Tibial nerve (tissue), 4 donors: ENCODE data around the gene SSC5D. TPM values are rescaled to one million over a fixed set of nuclear protein-coding genes. Genes with fewer than 3 reads are reported as not detected.

Experiments
- DNase-seq, 2 donors: peaks; one replicate each; pipeline ENCODE4 v3.0.0-alpha.2; 2019; ENCODE audit warnings: low spot score in 2 of 2
- H3K27ac ChIP-seq, 4 donors: fragments of 200-600 bp; sonication (generic) in 3 of 4; one replicate each; pipeline ENCODE4 v1.5.1; 2017 to 2019; ENCODE audit warnings: mild to moderate bottlenecking in 1 of 4
- H3K27me3 ChIP-seq, 2 donors: fragments of 200-600 bp; sonication (generic) in 1 of 2; one replicate each; pipeline versions ENCODE4 v1.5.1 to v1.6.0; 2017 to 2019
- H3K36me3 ChIP-seq, 3 donors: fragments of 200-600 bp; sonication (generic); one replicate each; pipeline ENCODE4 v1.5.1; 2018 to 2019
- H3K4me1 ChIP-seq, 4 donors: fragments of 200-600 bp; sonication (generic) in 3 of 4; one replicate each; pipeline ENCODE4 v1.5.1; 2017 to 2019
- H3K4me3 ChIP-seq, 4 donors: fragments of 200-600 bp; sonication (generic) in 3 of 4; one replicate each; pipeline ENCODE4 v1.5.1; 2017 to 2019; ENCODE audit warnings: mild to moderate bottlenecking in 1 of 4, moderate library complexity in 1 of 4
- H3K9me3 ChIP-seq, 4 donors: fragments of 200-600 bp; sonication (generic) in 3 of 4; one replicate each; pipeline ENCODE4 v1.5.1; 2017 to 2019
- CTCF ChIP-seq, 5 experiments: fragments of 200-600 bp in 3 of 5; fragments of 450-650 bp in 2 of 5; sonication (generic) in 3 of 5; IDR thresholded peaks; one replicate each; pipeline ENCODE4 v1.5.1; 2016 to 2019; ENCODE audit warnings: antibody characterized with exemption in 5 of 5, mild to moderate bottlenecking in 3 of 5, moderate library complexity in 2 of 5
- EP300 ChIP-seq, 2 donors: sonication (generic); formaldehyde crosslinking; IDR thresholded peaks; one replicate each; pipeline ENCODE4 v1.6.1; 2017; ENCODE audit warnings: antibody characterized with exemption in 2 of 2, mild to moderate bottlenecking in 1 of 2
- POLR2A ChIP-seq, 2 donors: fragments of 450-650 bp; IDR thresholded peaks; one replicate each; pipeline ENCODE4 v1.6.1; 2017; ENCODE audit warnings: antibody characterized with exemption in 2 of 2, mild to moderate bottlenecking in 2 of 2, moderate library complexity in 2 of 2
- WGBS, 2 donors: methylation state at CpG; one replicate each; pipeline ENCODE4 v1.1.5; 2018; 5-methylcytosine and 5-hydroxymethylcytosine counted together
- total RNA-seq, 4 donors: library from RNA; depleted of rRNA; stranded (reverse); fragments of >200 nt; gene quantifications; one replicate each; pipeline ENCODE4 v1.1.0, GENCODE V29; 2016

Gene SSC5D
- total RNA-seq, 4 donors from 2014 or later = 3.9 to 14.5 (median 7.2) TPM

GRCh38 chr19:55542292-55542855, 54.1 kb downstream of the SSC5D start:
- 89 to 90% methylated on average over 7 of the region's 7 CpGs for WGBS, 2 donors
- Histone ChIP-seq H3K9me3 (no peaks in the 10 kb centered on the region), H3K36me3 (no peaks in the 10 kb centered on the region), H3K27ac (no peak overlapping the region), H3K27me3 (peaks cover 0 to 23% of the 10 kb centered on the region in 2 donors), H3K4me3 (no peak overlapping the region), H3K4me1 (peaks cover 0 to 5% (median 0%) of the 10 kb centered on the region in 4 donors)
- DNase-seq = no peak
- no peak for TF ChIP-seq CTCF (IDR thresholded peaks at IDR 0.05)
- TF ChIP-seq EP300 (IDR thresholded peaks at IDR 0.05) = no peak
- TF ChIP-seq POLR2A (IDR thresholded peaks at IDR 0.05) = no peak

GRCh38 chr19:55543567-55543966, 55.3 kb downstream of the SSC5D start:
- WGBS, 2 donors = 72 to 75% methylated on average over 5 of the region's 5 CpGs
- H3K36me3 ChIP-seq = no peaks in the 10 kb centered on the region
- TF ChIP-seq CTCF (IDR thresholded peaks at IDR 0.05) (no peak), POLR2A (IDR thresholded peaks at IDR 0.05) (no peak), EP300 (IDR thresholded peaks at IDR 0.05) (no peak)

GRCh38 chr19:55544014-55544413, 55.8 kb downstream of the SSC5D start:
- Histone ChIP-seq H3K27me3 (peaks cover 0 to 36% of the 10 kb centered on the region in 2 donors), H3K4me1 (peaks cover 0 to 8% (median 0%) of the 10 kb centered on the region in 4 donors), H3K36me3 (no peaks in the 10 kb centered on the region), H3K27ac (no peak overlapping the region), H3K9me3 (no peaks in the 10 kb centered on the region), H3K4me3 (no peak overlapping the region)
- 81 to 84% methylated on average over 13 to 15 of the region's 15 CpGs for WGBS, 2 donors
- DNase-seq = no peak
- TF ChIP-seq POLR2A (IDR thresholded peaks at IDR 0.05) = no peak
- TF ChIP-seq CTCF (IDR thresholded peaks at IDR 0.05) = no peak
- no peak for TF ChIP-seq EP300 (IDR thresholded peaks at IDR 0.05)

More at GRCh38 chr19:55543567-55543966, 55.3 kb downstream of the SSC5D start:
- Histone ChIP-seq H3K4me1 (peaks cover 0 to 8% (median 0%) of the 10 kb centered on the region in 4 donors), H3K27me3 (peaks cover 0 to 32% of the 10 kb centered on the region in 2 donors), H3K4me3 (no peak overlapping the region), H3K27ac (no peak overlapping the region), H3K9me3 (no peaks in the 10 kb centered on the region)
- no peak for DNase-seq

- no peak overlapping the region for H3K4me3 ChIP-seq
- no peak for TF ChIP-seq POLR2A (IDR thresholded peaks at IDR 0.05)
- 69 to 76% methylated on average over 20 to 23 of the region's 23 CpGs for WGBS, 2 donors
- H3K9me3 ChIP-seq = no peaks in the 10 kb centered on the region
- H3K27ac ChIP-seq = no peak overlapping the region
- no peak for DNase-seq
- H3K36me3 ChIP-seq = no peaks in the 10 kb centered on the region
- peaks cover 0 to 43% of the 10 kb centered on the region in 2 donors for H3K27me3 ChIP-seq
- peaks cover 0 to 12% (median 0%) of the 10 kb centered on the region in 4 donors for H3K4me1 ChIP-seq
Observed at GRCh38 chr19:55544776-55545439, 56.7 kb downstream of the SSC5D start.

GRCh38 chr19:55545443-55545842, 57.2 kb downstream of the SSC5D start, which contains the start of gene SBK3:
SBK3 (minus strand) TSS chr19:55545543; CDS start chr19:55545543, 0 bp downstream.
- WGBS, 2 donors = 77 to 78% methylated on average over 10 of the region's 10 CpGs
- TF ChIP-seq CTCF (IDR thresholded peaks at IDR 0.05) (no peak), POLR2A (IDR thresholded peaks at IDR 0.05) (no peak), EP300 (IDR thresholded peaks at IDR 0.05) (no peak)

More at GRCh38 chr19:55545443-55545842, 57.2 kb downstream of the SSC5D start, which contains the start of gene SBK3:
- peaks cover 0 to 47% of the 10 kb centered on the region in 2 donors for H3K27me3 ChIP-seq
- no peak for DNase-seq
- no peak within 1 kb of the TSS for H3K4me3 ChIP-seq
- peak within 1 kb of the TSS in 1 of 4 donors; percentile 54 for H3K27ac ChIP-seq
- H3K4me1 ChIP-seq = peaks cover 0 to 17% (median 0%) of the 10 kb centered on the region in 4 donors
- no peaks in the 10 kb centered on the region for H3K9me3 ChIP-seq
- no peaks in the 10 kb centered on the region for H3K36me3 ChIP-seq
